Fibroblast of the conjunctiva (primary cell): ENCODE measurements around the gene ATG10.
A peak's percentile ranks its signal among the peaks of the same experiment; 100 is the strongest.
"Not testable (repeated sequence)": the region's sequence is repeated elsewhere in the genome, so short reads cannot be mapped to it uniquely, and the experiment has no call there.

Experiments
- DNase-seq: peaks from one replicate; pipeline ENCODE4 v3.0.0-alpha.2; 2010; ENCODE audit warnings: low read depth

ATG10 gene

DNA sequence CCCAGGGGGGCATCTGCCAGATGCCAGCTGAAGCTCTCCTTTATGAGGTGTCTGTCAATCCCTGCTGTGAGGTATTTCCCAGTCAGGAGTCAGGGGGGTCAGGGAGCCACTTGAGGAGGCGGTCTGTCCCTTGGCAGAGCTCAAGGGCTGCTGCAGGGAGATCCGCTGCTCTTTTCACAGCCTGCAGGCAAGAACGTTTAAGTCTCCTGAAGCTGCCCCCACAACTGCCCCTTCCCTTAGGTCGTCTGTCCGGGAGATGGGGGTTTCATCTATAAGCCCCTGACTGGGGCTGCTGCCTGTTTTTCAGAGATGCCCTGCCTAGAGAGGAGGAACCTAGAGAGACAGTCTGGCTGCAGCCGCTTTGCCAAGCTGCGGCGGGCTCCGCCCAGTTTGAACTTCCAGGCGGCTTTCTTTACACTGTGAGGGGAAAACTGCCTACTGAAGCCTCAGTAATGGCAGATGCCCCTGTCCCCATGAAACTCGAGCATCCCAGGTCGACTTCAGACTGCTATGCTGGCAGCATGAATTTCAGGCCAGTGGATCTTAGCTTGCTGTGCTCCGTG is 158.0 kb downstream of the ATG10 start:
- DNase-seq, result no peak

DNA sequence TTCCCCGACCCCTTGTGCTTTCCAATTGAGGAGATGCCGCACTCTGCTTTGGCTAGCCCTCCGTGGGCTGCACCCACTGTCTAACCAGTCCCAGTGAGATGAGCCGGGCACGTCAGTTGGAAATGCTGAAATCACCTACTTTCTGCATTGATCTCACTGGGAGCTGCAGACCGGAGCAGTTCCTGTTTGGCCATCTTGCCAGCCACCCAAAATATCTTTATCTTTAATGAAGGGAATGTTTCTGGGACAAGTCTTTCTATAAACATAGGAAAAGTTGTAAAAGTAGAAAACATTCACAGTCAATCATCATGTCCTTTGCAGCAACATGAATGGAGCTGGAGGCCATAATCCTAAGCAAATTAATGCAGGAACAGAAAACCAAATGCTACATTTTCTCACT is 158.8 kb downstream of the ATG10 start:
- no peak for DNase-seq

DNA sequence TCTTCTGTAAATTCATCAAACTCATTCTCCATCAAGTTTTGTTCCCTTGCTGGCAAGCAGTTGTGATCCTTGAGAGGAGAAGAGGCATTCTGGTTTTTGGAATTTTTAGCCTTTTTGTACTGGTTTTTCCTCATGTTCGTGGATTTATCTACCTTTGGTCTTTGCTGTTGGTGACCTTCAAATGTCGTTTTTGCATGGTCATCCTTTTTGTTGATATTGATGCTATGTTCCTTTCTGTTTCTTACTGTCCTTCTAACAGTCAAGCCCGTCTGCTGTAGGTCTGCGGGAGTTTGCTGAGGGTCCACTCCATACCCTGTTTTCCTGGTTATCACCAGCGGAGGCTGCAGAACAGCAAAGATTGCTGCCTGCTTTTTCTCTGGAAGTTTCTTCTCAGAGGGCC is 165.4 kb downstream of the ATG10 start:
- no peak for DNase-seq

DNA sequence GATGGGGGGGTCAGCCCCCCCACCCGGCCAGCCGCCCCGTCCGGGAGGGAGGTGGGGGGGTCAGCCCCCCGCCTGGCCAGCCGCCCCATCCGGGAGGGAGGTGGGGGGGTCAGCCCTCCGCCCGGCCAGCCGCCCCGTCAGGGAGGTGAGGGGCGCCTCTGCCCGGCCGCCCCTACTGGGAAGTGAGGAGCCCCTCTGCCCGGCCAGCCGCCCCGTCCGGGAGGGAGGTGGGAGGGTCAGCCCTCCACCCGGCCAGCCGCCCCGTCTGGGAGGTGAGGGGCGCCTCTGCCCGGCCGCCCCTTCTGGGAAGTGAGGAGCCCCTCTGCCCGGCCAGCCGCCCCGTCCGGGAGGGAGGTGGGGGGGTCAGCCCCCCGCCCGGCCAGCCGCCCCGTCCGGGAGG is 168.0 kb downstream of the ATG10 start:
- not testable (repeated sequence) for DNase-seq

DNA sequence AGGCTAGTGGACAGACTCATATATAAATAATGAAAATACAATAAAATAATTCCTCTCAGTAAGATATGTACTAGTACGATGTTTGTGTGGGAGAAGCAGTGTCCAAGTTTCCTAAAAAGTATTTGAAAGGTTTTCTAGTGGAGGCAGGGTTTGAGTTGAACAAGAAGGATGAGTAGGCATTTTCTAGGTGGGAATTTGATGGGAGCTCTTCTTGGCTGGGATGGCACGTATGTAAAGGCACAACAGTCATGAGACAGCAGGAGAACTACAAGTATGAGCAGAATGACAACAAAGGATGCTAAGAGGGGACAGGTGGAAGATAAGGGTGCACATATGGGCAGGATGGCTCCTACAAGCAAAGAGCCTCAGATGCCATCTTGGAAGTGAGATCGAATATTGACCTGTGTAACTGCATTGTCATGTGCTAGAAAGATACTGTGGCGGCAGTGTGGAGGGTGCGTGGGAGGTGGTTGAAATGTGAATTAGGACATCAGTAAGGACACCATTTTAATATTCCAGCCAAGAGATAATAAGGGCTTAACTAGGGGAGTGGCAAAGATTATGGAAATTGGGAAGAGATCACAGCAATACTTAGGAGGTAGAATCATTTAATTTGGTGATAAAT is 170.5 kb downstream of the ATG10 start:
- DNase-seq, result no peak

DNA sequence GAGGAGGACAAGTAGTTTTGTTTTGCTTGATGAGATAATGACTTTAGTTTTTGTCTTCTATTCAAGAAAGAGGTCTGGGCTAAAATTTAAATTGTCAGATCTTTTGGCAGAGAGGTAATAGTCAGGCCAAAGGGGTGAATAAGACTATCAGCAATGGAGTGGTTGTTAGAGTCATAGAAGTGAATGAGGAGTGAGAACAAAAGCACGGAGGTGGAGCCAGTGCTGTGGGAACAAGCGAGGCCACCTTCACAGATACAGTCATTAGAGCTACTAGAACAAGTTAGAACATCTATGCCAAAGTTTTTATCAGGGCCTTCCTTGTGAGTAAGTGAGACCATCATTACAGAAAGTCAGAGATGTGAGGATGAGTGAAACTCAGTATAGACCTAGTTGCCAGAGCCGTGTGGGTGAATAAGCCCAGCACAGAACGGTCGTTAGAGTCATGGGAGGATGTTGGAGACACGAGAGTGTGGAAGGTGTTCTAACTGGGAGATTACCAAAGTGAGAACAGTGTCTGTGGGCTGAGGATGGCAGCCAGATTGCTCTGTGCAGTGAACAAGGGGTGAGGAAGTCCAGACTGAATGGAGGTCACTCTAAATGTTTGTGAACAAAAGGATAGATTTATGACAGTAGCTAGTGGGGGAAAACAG is 171.2 kb downstream of the ATG10 start:
- DNase-seq, result no peak

DNA sequence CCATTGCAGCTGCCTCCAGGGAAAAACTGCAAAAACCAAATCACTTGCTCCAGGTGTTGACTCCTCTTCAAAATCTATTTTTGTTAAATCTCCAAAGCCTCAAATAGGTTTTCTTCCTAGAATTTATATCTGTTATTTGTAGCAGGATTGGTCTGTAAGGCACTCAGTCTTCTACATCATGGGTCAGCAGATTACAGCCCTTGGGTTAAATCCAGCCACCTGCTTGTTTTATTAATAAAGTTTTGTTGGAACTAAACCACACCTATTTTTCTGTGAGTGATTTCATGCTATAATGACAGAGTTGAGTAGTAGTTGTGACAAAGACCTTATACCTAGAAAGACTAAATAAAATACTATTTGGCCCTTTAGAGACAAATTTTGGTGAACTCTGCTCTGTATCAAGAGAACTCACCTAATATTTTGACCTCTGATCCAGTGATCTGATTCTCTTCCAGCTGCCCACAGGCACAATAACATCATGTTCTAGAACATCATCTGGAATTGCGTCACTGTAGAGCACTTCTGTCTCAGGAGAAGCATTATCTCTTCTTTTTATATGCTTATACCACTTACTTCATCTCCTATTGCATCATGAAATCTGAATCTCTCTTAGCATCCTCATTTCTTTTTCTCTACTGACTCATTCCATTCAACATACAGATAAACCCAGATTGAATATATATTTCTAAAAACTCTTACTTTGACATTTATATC is 176.2 kb downstream of the ATG10 start:
- DNase-seq, result peak; percentile 88

DNA sequence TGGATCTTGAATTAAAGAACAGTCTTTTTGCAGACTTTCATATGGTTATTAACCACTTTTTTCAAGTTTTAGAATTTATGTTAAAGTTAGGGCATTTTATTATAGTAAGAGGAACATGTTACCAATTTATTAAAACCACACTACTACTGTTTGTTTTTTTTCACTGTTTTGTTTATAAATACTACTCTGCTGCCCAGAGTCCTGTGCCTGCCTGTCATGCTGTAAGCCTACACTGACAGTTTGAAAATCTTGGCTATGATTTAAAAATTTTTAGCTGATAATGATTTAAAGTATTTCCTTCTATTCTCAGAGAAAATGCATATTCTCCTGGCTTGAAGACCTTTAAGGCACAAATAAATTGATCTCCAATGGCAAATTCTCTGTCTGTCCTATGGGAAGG is 177.6 kb downstream of the ATG10 start:
- DNase-seq, result no peak

DNA sequence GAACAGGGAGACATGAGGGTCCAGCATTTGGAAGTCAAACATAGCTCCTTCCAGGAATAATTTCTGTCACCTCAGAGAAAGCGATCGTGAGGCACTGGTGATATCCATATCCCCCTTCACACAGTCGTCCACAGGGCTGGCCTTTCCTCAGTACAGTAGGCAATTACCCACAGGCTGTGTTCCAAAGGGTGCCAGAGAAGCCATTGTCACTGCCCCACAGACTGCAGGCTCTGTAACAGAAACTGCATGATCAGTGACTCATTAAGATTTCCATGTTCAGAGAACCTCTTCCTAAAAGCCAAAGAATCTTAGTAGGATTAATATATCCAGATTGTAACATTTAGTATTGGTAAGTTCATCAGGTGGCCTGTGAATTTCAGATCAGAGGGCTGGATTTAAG is 178.7 kb downstream of the ATG10 start:
- DNase-seq, result no peak

DNA sequence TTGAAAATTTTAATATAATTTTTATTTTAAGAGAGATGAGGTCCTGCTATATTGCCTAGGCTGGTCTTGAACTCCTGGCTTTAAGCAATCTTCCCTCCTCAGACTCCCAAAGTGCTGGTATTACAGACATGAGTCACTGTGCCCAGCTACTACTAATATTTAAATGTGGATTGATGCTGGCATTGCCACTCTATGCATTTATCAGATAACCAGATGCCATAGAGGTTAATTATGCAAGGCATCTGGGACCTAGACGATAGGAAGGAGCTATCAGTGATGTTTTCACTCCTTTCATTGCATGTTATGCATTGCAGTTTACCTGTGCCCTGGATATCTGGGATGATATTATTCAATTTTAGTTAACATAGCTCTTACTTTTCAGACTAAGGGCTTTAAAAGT is 179.4 kb downstream of the ATG10 start:
- DNase-seq, result no peak

DNA sequence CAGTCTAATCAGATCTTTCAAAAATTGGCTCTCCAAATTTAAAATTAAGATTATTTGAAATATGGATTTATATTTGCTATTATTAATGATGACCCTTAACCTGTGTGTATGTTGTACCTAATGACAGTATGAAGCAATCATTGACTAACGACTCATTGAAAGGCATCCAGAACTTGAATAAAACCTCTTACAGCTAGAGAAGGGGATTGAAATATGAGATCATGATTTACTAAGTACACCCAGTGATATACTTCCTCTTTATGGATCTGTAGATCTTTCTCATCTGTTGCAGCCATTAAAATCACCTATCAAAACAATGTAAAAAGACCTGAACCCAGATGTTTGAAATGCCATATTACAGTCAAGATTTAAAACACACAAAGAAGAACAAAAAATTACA is 179.8 kb downstream of the ATG10 start:
- DNase-seq, result no peak

DNA sequence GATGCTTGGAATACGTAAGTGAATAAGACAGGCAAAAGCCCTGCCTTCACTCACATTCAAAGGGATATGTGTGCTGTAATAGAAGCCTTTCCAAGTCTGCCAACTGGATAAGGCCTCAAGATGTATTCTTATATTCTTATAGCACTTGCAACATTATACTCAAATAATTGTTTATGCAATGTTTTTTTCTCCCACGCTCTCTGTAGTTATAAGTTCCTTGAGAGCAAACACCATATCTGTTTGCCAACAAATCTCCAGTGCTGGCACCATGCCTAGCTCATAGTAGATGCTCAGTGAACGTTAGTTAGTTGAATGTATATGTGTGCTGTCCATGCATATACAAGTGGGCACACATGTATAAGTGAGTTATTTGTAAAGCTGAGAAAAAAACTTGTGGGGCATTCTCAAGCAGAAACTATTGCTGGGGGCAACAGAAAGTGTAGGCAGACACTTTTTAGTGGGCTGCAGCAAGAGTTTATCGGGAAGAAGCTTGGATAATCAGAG is 181.2 kb downstream of the ATG10 start:
- DNase-seq, result no peak

DNA sequence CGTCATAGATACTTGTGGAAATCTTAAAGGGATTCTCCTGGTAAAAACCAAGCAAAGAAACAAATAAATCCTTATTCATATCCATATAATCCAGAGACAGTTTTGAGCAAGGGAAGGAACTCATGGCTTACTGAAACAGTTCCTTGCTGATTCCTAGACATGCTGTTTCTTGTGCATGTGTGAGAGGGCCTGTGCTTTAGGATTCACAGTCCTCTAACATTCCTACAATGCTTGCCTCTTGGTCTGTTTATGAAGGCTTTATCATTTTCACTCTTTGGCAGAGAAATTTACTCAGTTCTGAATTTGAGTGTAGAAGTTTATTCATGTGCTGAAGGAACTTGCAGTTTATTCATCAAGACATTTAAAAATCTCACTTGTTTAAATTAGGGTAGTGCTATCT is 183.0 kb downstream of the ATG10 start:
- DNase-seq, result no peak

DNA sequence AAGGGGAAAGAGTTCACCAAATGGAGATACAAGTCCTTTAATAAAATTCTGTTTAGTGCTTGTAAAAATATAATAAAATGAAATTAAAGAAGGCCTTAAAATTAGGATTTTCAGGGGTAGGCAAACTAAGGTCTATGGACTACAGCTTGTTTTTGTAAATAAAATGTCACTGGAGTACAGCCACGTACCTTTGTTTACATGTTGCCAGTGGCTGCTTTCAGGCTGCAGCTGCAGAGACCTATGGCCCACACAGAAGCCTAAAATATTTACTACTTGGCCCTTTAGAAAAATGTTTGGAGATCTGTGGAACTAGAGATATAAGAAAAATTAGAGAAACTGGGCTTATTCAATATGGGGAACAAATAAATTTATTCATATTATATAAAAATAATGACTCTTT is 183.5 kb downstream of the ATG10 start:
- DNase-seq, result no peak

DNA sequence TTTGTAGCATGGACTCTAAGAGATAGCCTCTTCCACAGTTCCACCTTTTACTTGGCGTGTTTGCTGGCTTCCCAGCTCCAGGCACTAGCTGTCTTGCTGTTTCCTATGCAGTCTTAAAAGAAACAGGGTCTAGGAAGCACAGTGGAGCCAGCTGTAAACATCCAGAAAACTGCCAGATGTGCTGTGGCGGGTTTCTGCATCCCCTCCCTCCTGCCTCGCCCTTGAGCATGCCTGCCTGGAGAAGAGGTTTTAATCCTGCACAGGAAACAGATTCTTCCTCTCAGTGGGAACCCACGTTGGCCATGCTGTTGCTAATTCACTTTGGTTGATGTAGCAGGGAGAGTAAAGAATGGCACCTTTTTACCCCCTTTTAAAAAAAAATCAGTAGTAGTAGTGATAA is 185.1 kb downstream of the ATG10 start:
- no peak for DNase-seq

DNA sequence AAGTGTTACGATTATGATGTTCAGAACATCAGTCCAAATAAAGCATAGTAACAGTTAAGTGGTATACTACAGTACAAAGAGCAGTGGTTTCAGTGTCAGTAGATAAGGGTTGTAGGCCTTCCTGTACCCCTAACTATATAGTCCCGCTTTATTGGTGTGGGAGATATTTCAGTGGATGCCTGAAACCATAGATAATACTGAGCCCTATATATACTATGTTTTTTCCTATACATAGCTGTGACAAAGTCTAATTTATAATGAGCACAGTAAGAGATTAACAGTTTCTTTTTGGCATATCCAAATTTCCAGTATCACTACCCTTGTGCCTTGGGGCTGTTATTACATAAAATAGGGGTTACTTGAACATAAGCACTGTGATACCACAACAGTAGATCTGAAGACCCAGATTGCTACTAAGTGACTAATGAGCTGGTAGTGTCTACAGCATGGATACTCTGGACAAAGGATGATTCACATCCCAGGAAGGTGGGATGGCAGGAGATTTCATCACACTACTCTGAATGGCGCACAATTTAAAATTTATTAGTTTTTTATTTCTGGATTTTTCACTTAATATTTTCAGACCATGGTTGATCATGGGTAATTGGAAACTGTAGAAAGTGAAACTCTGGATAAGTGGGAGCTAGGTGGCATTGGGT is 187.1 kb downstream of the ATG10 start:
- DNase-seq, result peak; percentile 74

DNA sequence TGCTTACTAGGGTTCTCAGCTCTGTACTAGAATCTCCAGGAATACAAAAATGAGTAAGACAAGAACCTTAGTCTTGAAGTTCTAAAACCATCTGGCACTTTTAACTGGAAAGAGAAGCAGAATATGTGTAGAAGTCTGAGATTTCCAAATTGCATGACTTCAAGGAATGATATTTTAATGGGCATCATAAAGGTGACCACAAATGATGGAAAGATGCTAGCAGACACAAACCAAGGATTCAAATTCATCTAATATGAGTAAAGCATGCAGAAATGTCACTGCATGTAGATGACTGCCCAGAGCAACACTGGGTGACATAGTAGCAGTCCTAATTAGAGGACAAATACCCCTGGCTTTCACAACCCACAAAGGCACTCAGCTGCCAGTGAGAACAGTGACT is 189.1 kb downstream of the ATG10 start:
- no peak for DNase-seq

DNA sequence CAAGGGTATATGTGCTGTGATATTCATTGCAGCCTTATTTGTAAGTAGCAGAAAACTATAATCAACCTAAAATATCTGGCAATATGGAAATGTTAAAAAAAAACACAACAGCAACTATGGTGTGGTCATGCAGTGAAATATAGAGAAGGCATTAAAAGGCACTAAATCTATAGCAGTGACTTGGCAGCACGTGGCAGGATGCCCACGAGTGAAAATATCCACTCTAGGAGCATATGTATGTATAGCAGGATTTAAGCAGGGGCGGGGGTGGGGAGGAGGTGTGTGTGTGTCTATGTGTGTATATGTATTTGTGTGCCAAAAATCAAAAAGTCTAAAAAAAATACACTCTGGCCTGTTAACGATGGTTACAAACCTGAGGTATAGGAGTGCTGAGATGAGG is 190.8 kb downstream of the ATG10 start:
- no peak for DNase-seq

DNA sequence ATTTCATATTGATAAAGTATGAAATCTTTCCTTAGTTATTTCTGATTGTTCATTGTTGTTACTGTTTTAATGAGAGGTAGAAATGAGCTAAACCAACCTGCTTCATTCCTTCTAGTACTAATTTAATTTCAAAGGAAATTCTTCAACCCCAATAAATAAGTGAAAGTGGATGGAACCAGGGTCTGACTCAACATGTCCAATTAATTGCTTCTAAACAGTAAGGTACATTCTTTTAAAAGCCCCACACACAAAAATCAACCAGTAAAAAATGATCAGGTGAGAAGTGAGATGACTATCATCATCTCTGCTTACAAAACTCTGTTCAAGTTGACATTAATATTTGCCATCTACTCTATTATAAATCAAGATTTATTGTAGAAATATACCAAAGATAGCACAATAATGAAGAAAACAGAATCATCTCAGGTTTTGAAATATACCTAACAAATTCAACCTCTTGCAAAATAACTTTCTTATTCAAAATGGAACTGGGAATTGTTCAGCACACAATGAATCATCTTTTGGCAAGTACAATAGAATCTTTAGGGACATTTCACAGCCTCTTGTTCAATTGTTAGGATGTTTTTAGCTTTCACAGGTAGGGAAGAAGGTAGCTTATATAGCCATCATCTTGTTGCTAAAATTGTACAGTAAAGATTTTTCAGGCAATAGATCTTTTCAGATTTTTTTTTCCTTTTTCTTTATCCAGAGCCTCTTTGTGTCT is 191.8 kb downstream of the ATG10 start:
- DNase-seq, result no peak

DNA sequence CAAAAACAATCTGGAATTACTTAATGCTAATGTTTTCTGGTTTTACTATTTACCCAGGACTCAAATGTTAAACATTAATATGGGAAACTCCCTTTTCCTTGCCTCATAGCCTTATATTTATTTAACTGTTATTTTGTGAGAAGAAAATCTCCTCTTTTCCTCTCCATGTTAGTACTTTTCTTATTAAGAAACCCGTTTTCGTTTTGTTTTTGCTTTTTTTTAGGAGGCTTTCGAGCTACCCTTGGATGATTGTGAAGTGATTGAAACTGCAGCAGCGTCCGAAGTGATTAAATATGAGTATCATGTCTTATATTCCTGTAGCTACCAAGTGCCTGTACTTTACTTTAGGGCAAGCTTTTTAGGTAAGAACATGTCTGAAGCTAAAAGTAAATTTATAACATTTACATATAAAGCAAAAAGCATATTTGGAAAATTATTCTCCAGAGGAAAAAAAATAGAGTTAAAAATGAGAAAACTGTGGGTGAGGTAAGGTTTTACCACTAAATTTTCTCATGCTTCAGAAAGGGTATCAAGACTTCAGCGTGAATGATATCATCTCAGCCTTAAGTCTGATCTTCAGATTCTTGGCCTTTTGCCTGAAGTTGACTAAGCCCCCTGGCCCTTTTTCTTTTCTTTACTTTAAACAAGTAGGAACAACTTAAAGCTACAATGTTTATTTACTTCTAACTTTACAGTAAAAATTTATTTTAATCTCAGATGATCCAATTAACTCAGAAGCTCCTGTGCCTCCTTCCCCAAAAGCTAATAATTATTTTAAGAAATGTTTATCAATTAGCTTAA is 192.6 kb downstream of the ATG10 start:
- DNase-seq, result peak; percentile 87
